Thoracic aorta endothelial cell (primary cell): ENCODE measurements around the gene TMPRSS15. TPM values are rescaled to one million over a fixed set of nuclear protein-coding genes. Genes with fewer than 3 reads are reported as not detected.

Source experiments
- total RNA-seq: library from RNA; depleted of rRNA; stranded (reverse); fragments of >200 nt; gene quantifications from 2 replicates; pipeline ENCODE4 v1.2.3, GENCODE V29; 2012

The TMPRSS15 gene
- total RNA-seq: not detected in 2 replicates

GRCh38 chr21:18403735-18404450, at the start of gene TMPRSS15:
Gene TMPRSS15 (minus strand): TSS chr21:18403785. CDS start chr21:18403622, 163 bp downstream.

GRCh38 chr21:18244671-18245463, 158.7 kb downstream of the TMPRSS15 start, which contains the start of gene CHODL:
Gene CHODL (plus strand): TSS chr21:18244833. CDS start chr21:18245224, 391 bp downstream.

Other genes with a start within 250 kb of the TMPRSS15 start
- 0.13 TPM in 1 of 2 replicates, not detected in the other for gene CHODL, start 159.0 kb downstream of the TMPRSS15 start, total RNA-seq